Measurements from ENCODE around the gene TTC23.

Gene TTC23

DNA sequence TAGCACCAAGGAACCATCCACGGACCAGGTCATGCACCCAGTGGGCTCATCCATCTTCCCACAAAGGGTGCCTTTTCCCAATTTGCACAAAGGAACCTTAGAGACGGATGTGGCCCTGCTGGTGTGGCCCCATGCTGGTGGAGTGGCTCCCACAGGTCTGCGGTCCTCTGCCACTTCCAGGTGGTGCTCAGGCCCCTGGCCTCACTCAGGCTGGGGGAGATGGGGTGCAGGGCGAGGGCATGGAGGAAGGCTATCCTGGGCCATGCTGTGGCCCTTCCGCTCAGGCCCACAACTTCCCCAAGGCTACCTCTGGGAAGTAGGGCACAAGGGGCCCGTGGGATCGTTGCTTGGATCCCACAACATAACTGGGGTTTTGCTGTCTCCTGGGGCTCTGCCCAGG is 149.7 kb downstream of the TTC23 start:
- DNase-seq: no peak

DNA sequence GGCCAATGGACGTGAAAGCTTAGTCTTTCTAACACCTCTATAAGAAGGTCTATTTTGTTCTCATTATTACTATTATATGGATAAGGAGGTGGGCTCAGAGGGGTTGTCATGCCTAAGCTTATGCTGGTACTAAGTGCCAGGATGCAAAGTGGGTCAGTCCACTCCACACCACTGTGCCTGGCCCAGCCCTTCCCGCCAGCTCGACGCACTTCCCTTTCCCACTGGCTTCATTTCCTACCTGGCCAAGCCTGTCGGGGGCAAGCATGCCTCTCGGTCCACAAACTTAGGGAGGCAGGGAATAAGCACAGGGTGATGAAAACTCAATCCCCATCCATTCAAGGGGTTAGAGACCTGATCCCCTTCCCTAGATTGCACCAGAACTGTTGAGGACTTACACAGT is 150.4 kb downstream of the TTC23 start:
- no peak for DNase-seq

DNA sequence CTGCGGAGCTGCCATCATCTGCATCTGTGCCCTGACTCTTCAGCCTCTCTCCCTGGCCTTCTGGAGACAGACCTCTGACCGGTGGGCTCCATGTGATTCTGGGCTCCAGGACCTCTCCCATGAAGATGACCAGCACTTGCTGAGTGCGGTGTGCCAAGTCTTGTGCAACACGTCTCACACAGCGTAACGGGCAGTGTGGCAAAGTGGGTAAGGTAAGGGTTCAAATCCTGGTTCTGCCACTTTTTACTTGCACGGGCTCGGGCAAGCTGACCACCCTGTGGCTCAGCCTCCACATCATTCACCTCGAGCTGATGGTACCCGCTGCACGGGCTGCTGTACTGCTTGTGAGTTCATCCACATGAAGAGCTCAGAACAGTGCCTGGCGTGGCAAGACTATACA is 151.0 kb downstream of the TTC23 start:
- no peak for DNase-seq

DNA sequence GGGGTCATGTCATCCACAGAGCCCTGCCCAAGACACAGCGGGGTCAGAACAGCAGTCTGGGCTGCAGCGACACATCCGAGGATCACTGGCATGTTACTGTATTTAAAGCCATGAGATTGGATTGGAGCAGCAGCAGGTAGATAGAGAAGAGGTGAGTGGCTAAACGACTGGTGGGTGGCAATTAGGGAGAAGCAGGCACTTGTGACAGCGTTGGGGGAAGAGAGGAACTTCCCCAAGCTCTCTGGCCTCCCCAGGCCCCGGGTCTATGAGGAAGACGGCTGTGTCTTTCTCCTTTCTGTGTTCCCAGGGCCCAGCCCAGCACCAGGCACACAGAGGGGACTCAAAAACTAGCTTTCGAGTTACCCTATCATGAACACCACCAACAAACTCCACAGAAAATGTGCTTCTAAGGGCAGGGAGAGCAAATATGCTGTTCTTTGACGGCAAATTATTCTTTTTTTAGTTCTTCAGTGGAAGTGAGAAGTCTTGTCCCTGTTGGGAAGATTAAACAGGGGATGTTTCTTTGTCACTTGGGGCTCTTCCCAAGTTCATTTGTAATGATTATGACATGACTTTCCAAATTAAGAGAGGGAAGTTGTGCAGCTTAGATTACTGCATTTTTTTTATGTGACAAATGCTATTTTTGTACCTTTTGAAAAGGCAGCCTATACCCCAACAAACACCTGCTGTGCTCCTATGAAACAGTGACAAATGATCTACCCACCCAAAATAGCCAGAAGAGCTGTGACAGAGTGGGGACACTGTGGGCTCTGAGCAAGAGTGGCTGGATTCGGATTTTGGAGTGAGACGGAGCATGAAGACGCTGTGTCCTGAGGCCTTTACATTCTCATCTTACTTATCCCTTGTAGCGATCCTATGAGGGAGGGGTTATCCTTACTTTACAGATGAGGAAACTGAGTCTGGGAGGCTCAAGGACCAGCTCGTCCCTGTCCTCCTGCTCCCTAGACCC is 151.7 kb downstream of the TTC23 start:
- no peak for DNase-seq

DNA sequence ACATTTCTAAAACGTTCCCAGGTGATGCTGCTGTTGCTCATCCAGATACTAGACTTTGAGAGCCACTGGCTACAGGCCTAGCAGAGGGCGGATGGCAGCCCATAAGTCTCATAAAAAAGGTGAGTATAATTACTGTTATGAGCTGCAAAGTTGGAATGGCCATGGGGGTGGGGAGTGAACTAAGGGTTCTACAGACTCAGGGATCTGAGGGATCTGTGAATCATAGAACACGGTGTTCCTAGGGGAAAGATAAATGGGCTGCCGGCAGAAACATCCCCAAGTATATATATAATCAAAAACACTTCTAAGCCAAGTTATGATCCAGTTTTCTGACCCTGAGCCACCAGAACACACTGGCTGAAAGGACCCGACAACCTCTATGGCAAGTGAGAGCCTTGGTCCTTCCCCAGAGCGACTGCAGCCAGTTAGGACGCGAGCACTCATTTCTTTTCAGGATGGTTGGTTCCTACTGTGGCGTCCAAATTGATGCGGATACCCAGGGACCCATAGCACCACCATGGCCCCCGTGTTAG is 152.4 kb downstream of the TTC23 start:
- DNase-seq: no peak

DNA sequence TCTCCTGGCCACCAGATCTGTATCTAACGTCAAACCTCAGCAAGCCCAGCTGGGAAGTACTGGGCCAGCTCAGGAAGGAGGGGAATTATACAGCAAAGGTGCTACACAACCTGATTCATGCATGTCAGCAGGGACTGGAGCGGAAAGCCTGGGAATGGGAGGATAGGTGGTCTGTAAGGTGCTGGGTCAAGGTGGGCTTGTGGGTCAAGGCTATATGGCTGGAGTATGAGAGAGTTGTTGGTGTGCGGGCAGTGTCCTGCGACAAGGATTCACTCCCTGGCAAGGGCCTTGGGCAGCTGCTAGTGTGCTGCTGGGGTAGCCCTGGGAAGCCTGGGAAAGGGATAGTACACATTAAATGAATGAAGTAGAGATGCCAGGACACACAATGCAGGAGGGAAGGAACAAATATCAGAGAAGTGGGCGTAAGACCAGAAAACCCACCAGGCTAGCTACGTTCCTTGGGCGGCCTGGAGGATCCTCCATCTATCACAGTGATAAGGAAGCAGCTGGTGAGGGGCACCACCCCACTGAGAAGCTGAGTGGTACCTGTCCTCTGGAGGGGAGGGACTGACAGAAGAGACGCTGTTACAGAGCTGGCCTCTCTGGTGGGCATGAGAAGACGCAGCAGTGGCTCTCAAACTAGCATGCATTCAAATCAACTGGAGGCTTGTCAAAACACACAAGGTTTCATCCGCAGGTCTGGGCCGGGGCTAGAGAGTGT is 153.0 kb downstream of the TTC23 start:
- no peak for DNase-seq

DNA sequence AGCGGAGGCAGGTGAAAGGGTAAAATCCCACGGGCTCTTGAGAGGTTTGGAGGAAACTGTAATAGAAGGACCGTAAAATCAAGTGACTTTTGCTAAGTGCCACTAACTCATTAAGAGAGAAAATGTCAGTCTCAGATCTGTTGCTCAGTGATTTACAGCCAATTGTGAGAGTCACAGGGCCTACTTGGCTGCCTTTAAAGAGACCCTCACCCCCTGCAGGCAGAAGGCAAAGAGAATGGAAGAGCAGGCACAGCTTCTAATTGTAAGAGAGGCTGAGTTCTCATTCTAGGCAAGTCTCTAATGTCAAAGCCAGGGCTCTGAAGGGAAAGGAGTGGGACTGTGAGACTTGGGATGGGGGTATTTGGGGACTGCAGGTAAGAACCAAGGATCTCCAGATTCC is 153.8 kb downstream of the TTC23 start:
- no peak for DNase-seq

DNA sequence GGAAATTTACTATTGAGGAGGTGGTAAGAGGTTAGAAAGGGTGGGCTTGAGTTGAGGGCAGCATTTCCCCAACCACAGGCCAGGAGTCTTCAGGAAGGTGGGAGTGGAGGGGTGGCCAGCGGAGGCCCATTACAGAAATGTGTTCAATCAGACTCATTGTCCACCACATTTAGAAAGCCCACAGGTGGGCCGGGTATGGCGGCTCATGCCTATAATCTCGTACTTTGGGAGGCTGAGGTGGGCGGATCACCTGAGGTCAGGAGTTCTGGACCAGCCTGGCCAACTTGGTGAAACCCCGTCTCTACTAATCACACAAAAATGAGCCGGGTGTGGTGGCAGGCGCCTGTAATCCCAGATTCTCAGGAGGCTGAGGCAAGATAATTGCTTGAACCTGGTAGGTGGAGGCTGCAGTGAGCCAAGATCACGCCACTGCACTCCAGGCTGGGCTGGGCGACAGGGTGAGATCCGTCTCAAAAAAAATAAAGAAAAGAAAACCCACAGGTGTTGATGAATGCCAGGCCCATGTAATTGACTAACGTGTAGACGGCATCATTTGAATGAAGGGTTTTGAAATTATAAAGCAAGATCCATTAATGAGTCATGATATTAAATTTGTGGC is 156.7 kb downstream of the TTC23 start:
- DNase-seq: no peak

DNA sequence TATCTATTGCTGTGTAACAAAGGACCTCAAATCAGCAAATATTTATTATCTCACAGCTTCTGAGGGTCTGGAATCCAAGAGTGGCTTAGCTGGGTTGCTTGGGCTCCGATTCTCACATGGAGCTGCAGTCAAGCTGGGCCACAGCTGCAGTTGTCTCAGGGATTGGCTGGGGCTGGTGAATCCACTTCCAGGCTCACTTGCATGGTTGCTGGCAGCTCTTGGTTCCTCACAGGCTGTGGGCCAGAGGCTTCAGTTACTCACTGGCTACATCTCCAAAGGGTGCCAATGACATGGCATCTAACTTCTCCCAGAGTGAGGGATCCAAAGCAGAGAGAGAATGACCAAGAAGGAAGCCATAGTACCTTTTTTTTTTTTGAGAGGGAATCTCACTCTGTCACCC is 158.4 kb downstream of the TTC23 start:
- no peak for DNase-seq

DNA sequence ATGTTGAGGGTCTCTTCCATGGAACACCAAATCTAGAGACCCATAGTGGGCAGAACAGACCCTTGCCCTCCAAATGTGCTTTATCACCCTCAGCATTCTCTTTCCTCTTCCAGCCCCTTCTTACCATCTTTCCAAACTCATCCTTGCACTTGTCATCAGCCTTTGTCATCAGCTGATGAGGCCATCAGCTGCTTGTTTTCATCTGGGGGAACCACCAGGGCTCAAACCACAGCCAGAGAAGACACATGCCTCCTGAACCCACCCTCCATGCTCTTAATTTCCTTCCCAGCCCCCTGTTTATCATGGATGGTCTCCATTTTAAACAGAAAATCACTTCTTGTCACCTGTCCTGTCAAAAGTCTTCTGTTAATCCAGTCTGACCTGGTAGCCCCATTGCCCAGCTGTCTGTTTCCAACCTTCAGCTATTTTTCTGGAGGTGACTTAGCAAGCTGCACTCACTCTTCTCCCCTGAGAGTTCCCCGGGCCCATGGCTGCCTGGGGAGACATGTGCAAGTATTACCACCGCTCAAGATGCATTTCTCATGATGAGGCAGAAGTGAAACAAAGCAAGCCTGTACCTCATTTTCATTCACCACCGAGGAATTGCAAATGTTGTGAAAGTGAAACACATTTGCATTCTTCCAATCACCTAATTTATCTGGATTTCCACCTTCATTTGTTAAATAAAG is 159.2 kb downstream of the TTC23 start:
- DNase-seq: no peak

DNA sequence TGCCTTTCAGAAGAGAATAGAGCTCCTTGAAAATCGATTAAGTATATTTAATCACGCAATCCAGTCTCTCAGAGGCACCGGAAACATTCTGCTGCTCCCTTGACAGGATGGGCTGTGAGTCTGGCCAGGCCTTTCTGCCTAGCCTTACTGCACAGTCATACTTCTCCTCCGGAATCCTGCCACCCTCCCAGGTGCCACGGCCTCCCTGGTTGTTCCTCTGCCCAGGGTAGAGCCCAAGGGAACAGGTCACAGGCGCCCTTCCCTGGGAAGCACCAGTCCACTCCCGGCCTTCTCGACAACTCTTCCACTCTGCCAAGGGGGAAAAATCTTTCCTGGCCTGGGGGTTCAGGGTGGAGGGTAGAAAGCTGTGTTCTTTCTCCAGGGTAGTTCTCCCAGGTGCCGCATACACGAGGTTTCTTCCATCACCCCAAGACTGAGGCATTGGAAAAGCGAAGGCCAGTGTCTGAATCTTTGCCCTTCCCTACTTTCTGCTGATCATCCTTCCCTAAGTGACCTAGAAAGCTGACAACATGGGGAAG is 161.9 kb downstream of the TTC23 start:
- no peak for DNase-seq

DNA sequence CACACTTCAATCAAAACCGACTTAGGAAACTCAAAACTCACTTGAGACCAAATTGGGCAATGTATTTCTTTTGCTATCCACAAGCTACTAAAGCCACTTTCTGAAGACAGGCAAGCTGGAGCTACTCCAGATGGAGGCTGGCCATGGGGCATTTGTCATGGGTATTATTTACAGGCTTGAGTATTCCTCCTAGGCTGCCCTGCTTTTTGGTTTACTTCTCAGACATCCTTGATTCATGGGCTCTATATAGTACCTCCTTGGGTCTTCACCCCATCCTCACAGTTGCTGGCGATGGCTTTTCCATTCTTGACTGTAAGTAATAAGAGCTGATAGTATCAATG is 163.1 kb downstream of the TTC23 start:
- no peak for DNase-seq

Data from NCI-H2029 treated with DMSO at 0.1 percent for 48 hours (cell line).